Effector CD8-positive, alpha-beta T cell (primary cell): ENCODE data around the gene SLC41A2.
A peak's percentile ranks its signal among the peaks of the same experiment; 100 is the strongest.
"Not testable (repeated sequence)": the region's sequence is repeated elsewhere in the genome, so short reads cannot be mapped to it uniquely, and the experiment has no call there.

ENCODE experiments used
- DNase-seq: peaks from one replicate; lab custom pipeline; 2025; lab: John Stamatoyannopoulos, UW

The SLC41A2 gene

GRCh38 chr12:104964167-104964855 is 6.2 kb upstream of the SLC41A2 start:
- DNase-seq, result no peak

GRCh38 chr12:104963757-104964156 is 5.7 kb upstream of the SLC41A2 start:
- no peak for DNase-seq

- DNase-seq, result no peak
Observed at GRCh38 chr12:104960464-104960863, 2.4 kb upstream of the SLC41A2 start.

GRCh38 chr12:104959335-104959841 is 1.3 kb upstream of the SLC41A2 start:
- no peak for DNase-seq

- no peak for DNase-seq
Observed at GRCh38 chr12:104958805-104959334, 780 bp upstream of the SLC41A2 start.

DNA sequence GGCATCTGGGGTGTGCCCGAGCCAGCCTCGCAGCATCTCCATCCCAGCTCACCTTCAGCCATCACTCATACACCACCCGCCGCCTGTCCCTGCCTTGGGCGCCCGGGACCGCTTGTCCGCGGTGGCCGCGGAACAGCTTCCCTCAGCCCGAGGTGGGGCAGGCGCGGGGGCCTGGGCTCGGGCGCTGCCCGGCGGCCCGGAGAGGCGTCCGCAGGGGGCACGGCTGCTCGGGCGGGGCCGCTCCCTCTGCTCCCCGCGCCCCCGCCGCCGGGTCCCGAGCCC is 430 bp downstream of the SLC41A2 start:
- peak; percentile 17 for DNase-seq

GRCh38 chr12:104956870-104957718 is 996 bp downstream of the SLC41A2 start:
- DNase-seq, result no peak

- DNase-seq, result no peak
Observed at GRCh38 chr12:104955703-104956102, 2.4 kb downstream of the SLC41A2 start.

GRCh38 chr12:104953323-104953722 is 4.8 kb downstream of the SLC41A2 start:
- no peak for DNase-seq

DNA sequence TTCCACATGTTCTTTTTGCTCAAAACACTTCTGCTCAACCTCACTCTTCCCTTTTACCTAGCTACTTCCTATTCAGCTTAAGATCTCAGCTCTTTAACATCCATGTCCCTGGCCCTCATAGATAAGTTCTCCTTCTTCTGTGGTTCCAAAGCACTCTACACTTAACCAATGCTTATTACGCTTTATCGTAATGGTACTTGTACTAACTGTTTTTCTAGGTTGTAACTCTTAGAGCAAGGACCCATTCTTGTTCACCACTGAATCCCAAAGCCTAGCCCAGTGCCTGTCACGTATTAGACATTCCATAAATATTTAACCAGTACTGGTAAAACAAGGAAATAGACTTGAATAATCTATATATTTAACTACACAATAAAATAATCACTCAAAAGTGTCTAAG is 5.3 kb downstream of the SLC41A2 start:
- DNase-seq, result no peak

DNA sequence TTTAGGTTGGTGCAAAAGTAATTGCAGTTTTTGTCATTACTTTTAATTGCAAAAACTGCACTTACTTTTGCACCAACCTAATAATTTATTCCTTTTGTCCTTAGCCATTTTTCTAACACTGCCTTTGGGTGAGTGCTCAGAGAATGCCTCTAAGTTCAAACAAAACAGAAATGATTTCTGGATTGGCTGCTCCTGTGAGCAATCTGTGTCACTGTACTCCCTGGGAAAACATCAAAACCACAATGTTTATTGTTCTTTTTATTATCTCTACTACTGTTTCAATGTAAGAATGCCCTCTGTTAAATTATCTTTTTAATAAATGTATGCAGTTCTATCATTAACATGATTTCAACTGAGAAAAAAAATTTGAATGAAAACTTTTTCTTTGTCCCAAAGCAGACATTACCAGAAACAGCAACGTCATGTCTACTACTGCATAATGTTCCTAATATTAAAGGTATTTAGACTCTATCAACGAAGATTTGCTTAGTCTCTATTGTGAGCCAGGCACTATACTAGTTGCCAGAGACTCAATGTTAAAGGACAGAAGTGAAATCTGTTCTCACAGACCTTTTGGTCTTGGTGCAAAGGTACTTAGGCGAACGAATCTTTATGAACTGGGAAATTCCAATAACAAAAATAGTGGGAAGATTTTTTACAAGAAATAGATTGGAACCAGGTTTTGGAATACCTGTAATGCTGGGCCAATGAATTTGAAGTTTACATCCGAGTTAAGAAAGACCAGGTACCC is 6.2 kb downstream of the SLC41A2 start:
- no peak for DNase-seq

- not testable (repeated sequence) for DNase-seq
Observed at GRCh38 chr12:104948716-104949115, 9.4 kb downstream of the SLC41A2 start.

DNA sequence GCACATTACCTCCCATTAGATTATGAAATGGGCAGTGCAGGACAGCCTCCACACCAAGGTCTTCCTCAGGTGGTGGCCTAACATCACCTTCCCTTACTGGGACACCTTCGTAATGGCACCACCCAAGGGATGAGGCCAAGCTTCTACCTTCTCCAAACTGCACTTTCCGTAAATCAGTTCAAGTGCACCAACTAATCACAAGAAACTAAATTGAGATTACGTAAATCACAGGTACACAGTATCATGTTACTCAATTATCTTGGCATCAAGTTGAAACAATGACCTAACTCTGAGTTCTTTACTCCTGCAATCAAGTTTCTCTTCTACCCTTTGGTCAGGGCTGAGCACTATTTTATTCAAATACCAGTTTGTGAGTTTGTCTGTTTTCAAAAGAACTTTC is 13.8 kb downstream of the SLC41A2 start:
- DNase-seq, result no peak

DNA sequence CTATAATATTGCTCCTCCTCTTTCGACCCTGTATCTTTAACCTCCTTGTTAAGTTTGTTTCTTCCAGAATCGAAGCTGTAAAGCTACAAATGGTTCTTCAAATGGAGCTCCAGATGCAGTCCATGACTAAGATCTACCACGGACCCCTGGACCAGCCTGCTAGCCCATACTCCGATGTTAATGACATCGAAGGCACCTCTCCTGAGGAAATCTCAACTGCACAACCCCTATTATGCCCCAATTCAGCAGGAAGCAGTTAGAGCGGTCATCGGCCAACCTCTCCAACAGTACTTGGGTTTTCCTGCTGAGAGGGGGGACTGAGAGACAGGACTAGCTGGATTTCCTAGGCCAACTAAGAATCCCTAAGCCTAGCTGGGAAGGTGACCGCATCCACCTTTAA is 14.7 kb downstream of the SLC41A2 start:
- not testable (repeated sequence) for DNase-seq

DNA sequence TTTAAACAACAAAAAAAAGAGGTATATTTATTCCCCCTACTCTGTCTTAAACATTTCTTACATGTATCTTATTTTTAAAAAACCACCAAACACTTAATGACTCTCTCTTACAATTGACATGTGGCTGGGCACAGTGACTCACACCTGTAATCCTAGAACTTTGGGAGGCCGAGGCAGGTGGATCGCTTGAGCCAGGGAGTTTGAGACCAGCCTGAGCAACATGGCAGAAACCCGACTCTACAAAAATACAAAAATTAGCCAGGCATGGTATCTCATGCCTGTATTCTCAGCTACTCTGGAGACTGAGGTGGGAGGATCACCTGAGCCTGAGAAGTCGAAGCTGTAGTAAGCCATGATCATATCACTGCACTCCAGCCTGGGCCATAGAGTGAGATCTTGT is 16.0 kb downstream of the SLC41A2 start:
- DNase-seq, result no peak

DNA sequence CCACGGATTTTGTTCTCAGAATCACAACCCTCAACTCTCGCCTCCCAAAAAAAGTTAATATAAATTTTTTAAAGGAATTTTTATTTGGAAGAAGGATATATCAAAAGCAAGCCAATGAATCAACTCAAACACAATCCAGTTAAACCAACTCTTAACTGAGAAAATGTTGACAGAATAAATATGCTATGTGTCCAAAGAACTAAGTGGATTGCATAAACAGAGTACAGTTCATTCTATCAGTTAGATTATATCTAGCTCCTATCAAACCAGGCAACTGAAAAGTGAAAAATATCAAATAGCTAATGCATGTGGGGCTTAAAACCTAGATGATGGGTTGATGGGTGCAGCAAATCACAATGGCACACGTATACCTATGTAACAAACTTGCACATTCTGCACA is 16.6 kb downstream of the SLC41A2 start:
- no peak for DNase-seq

DNA sequence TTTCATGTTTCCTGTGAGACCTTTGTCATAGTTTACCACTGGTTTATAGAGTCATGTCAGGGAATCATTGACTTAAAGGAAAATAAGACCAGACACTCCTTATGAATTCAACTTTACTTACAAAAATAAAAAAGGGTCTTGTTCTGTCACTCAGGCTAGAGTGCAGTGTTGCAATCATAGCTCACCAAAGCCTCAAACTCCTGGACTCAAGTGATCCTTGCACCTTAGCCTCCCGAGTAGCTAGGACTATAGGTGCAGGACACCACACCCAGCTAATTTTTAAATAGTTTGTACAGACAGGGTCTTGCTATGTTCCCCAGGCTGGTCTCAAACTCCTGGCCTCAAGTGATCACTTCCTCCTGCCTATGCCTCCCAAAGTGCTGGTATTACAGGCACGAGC is 19.0 kb downstream of the SLC41A2 start:
- DNase-seq, result no peak

GRCh38 chr12:104938371-104938770 is 19.7 kb downstream of the SLC41A2 start:
- DNase-seq, result no peak

- no peak for DNase-seq
Observed at GRCh38 chr12:104935886-104936285, 22.2 kb downstream of the SLC41A2 start.

DNA sequence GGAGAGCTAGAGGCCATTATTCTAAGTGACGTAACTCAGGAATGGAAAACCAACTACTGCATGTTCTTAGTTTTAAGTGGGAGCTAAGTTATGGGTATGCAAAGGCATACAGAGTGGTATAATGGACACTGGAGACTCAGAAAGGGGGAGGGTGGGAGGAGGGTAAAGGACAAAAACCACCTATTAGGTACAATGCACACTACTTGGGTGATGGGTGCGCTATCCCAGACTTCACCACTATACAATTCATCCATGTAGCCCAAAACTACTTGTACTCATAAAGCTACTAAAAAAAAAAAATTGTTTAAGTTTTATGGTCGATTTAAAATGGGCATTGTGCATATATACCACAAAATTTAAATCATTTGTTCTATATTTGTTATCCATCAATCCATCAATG is 24.3 kb downstream of the SLC41A2 start:
- no peak for DNase-seq

GRCh38 chr12:104933128-104933527 is 25.0 kb downstream of the SLC41A2 start:
- no peak for DNase-seq
